ENCODE data around the gene TBC1D2B. TPM values are rescaled to one million over a fixed set of nuclear protein-coding genes. Genes with fewer than 3 reads are reported as not detected.
A peak's percentile ranks its signal among the peaks of the same experiment; 100 is the strongest.

TBC1D2B gene
- total and polyA plus RNA-seq, 3 donors from 2014 or later = 28.9 to 41.5 (median 40.6) TPM

DNA sequence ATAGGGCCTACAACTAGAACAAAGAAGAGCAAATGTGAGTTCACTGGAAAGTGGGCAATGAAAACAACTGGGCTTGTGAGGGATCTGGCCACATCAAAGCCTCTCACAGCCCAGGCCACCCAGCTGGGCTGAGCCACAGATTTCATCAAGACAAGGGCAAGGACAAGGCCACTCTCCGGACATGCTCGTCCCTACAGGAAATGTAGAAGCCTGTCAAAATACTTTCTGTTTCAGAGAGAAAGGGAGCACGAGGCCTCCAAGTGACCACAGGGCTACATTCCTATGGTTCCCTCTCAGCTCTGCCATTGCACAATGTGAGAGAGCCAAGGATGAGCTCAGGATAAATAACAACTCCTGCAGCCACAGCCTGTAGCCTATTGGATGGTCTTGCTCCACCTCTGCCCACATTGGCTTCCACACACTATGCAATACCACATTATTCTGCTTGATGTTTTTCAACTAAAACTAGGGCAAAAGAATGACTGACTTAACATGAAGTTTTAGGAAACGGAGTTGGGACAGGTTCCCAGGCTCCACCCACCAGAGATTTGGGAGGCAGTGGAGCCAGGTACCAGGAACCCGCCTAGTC lies 12.1 kb downstream of the TBC1D2B start:
- no peak overlapping the region for H3K4me3 ChIP-seq
- TF ChIP-seq, protein P1, sequence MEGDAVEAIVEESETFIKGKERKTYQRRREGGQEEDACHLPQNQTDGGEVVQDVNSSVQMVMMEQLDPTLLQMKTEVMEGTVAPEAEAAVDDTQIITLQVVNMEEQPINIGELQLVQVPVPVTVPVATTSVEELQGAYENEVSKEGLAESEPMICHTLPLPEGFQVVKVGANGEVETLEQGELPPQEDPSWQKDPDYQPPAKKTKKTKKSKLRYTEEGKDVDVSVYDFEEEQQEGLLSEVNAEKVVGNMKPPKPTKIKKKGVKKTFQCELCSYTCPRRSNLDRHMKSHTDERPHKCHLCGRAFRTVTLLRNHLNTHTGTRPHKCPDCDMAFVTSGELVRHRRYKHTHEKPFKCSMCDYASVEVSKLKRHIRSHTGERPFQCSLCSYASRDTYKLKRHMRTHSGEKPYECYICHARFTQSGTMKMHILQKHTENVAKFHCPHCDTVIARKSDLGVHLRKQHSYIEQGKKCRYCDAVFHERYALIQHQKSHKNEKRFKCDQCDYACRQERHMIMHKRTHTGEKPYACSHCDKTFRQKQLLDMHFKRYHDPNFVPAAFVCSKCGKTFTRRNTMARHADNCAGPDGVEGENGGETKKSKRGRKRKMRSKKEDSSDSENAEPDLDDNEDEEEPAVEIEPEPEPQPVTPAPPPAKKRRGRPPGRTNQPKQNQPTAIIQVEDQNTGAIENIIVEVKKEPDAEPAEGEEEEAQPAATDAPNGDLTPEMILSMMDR (IDR thresholded peaks at IDR 0.05) = no peak
- no peak for TF ChIP-seq POLR2A (IDR thresholded peaks at IDR 0.05)

DNA sequence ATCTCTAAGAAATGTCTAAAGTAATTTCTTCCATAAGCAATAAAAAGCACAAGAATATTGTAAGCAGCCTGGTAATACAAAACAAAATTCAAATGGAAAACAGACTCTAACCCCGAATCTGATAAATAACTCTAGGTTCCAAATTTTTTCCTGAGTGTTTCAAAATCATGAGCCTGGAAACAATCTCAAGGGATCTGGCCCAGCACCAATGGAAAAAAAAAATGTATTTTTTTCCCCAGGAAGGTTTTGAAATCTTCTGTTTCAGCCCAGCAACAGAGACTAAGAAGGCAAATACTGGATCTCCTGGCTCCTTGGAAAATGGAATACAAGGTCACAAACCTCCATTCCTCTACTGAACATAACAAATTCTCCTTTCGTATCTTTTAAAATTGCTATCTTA lies 13.0 kb downstream of the TBC1D2B start:
- no peak for DNase-seq
- peak overlapping the region; percentile 56 to 81 for H3K27ac ChIP-seq
- intact Hi-C loops (cut with DNase I; ENCODE audit: low total_unique reads) = loop anchor here (2.0 to 10.0 kb wide), 2 partner anchors 40 to 60 kb away; no protein-coding TSS in a partner anchor
- H3K4me3 ChIP-seq = no peak overlapping the region
- H3K27me3 ChIP-seq = no peaks in the 10 kb centered on the region
- no peaks in the 10 kb centered on the region for H3K36me3 ChIP-seq (ENCODE audit: low read depth, missing control alignments)
- TF ChIP-seq, protein P1 (IDR thresholded peaks at IDR 0.05) = no peak
- no peak for TF ChIP-seq POLR2A (IDR thresholded peaks at IDR 0.05)
- WGBS, 2 donors = 55 to 59% methylated on average over 2 of the region's 2 CpGs
- peaks cover 83% of the 10 kb centered on the region for H3K4me1 ChIP-seq
- H3K9me3 ChIP-seq = no peaks in the 10 kb centered on the region

More for the DNA sequence above, 12.1 kb downstream of the TBC1D2B start:
- Histone ChIP-seq H3K36me3 (ENCODE audit: low read depth, missing control alignments) (no peaks in the 10 kb centered on the region), H3K4me1 (peaks cover 86% of the 10 kb centered on the region), H3K27me3 (no peaks in the 10 kb centered on the region), H3K9me3 (no peaks in the 10 kb centered on the region), H3K27ac (peak overlapping the region; percentile 73 to 81)
- intact Hi-C loops (cut with DNase I; ENCODE audit: low total_unique reads) = loop anchor here (2.0 to 10.0 kb wide), 2 partner anchors 41 to 61 kb away; no protein-coding TSS in a partner anchor
- WGBS, 2 donors = 37 to 38% methylated on average over 5 of the region's 5 CpGs
- peak; percentile 67 for DNase-seq

DNA sequence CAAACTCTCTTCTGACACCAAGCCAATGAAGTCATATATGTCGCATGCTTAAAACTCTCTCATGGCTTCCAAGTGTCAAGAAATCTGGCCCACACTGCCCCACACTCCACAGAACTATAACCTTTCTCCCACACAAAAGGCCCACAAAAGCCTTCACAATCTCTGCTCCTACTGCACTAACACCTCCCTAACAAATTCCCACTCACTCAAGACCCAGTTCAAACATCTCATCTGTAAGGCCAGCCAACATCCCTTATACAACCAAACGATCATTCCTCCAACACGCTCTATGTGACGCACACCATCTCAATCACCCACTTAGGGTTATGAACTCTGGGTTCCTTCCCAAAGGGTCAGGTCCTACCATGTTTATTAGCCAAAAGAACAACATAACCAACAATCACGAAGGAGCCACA lies 13.5 kb downstream of the TBC1D2B start:
- DNase-seq = no peak
- Histone ChIP-seq H3K27me3 (no peaks in the 10 kb centered on the region), H3K27ac (peak overlapping the region; percentile 56 to 81), H3K4me1 (peaks cover 84% of the 10 kb centered on the region), H3K36me3 (ENCODE audit: low read depth, missing control alignments) (no peaks in the 10 kb centered on the region), H3K9me3 (no peaks in the 10 kb centered on the region), H3K4me3 (no peak overlapping the region)
- 66 to 71% methylated on average over 5 of the region's 5 CpGs for WGBS, 2 donors
- TF ChIP-seq, protein P1 (IDR thresholded peaks at IDR 0.05) = no peak
- TF ChIP-seq POLR2A (IDR thresholded peaks at IDR 0.05) = no peak
- intact Hi-C loops (cut with DNase I; ENCODE audit: low total_unique reads) = loop anchor here (2.0 to 10.0 kb wide), 2 partner anchors 39 to 59 kb away; no protein-coding TSS in a partner anchor

DNA sequence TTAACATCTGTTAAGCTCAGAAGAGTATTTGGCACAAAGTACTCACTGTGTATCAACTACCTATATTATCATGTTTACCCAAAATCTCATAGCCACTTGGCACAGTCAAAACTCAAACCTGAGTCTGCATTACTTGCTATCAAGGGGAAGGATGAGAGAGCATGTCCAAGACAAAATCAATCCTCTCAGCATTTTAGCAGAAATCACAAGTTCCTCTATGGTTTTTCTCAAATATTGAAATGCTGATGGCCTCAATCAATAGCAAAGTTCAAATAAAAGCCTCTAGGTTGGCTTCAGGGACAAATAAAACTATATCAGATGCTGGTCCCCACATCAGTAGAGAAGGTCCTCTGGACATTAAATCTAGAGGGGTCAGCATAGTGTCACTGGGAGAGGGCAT lies 14.3 kb downstream of the TBC1D2B start:
- Histone ChIP-seq H3K4me1 (peaks cover 84% of the 10 kb centered on the region), H3K36me3 (ENCODE audit: low read depth, missing control alignments) (no peaks in the 10 kb centered on the region), H3K27me3 (no peaks in the 10 kb centered on the region), H3K27ac (peak overlapping the region; percentile 56 to 81), H3K4me3 (no peak overlapping the region), H3K9me3 (no peaks in the 10 kb centered on the region)
- intact Hi-C loops (cut with DNase I; ENCODE audit: low total_unique reads) = loop anchor here (10.0 kb wide), 1 partner anchor 58 kb away; no protein-coding TSS in a partner anchor
- TF ChIP-seq, protein P1 (IDR thresholded peaks at IDR 0.05) = no peak
- TF ChIP-seq POLR2A (IDR thresholded peaks at IDR 0.05) = no peak
- no peak for DNase-seq

All from testis (tissue), 3 donors.